Fibroblast of lung (primary cell): ENCODE data around the gene NBPF4.
"Not testable (repeated sequence)": the region's sequence is repeated elsewhere in the genome, so short reads cannot be mapped to it uniquely, and the experiment has no call there.

Experiments
- CTCF ChIP-seq, 2 donors: IDR thresholded peaks in 1 of 2; conservative IDR thresholded peaks in 1 of 2; 1 replicate in 1 of 2; 2 replicates in 1 of 2; pipeline ENCODE4 v1.5.1; 2011 to 2012; ENCODE audit warnings: low read length in 2 of 2, control low read depth in 1 of 2, inconsistent platforms in 1 of 2, low read depth in 1 of 2, mild to moderate bottlenecking in 1 of 2
- EZH2 ChIP-seq: IDR thresholded peaks from 2 replicates; pipeline ENCODE4 v1.5.1; 2012; ENCODE audit warnings: low read length, control low read depth, mild to moderate bottlenecking; ENCODE audit errors: missing control alignments

GRCh38 chr1:108229976-108230375, 13.9 kb downstream of the NBPF4 start:
- not testable (repeated sequence) for TF ChIP-seq CTCF (conservative IDR thresholded peaks at IDR 0.05 in 1 of 2, IDR thresholded peaks at IDR 0.05 in 1 of 2; ENCODE audit: low read depth in 1 of 2, low read length in 2 of 2); EZH2
